T-helper 17 cell (primary cell): ENCODE data around the gene LRRC42. TPM values are rescaled to one million over a fixed set of nuclear protein-coding genes. Genes with fewer than 3 reads are reported as not detected.
"Not testable (repeated sequence)": the region's sequence is repeated elsewhere in the genome, so short reads cannot be mapped to it uniquely, and the experiment has no call there.

Source experiments
- ATAC-seq: fragments of 150-1000 bp; cut with Tn5 transposase; 2 replicates; pipeline ENCODE4 v1.10.0; 2021; ENCODE audit warnings: mild to moderate bottlenecking, moderate library complexity
- DNase-seq, 3 donors: peaks; one replicate each; pipeline versions ENCODE4 v3.0.0 to v3.0.0-alpha.2; 2020 to 2021
- H3K9me3 ChIP-seq: one replicate; pipeline ENCODE4 v1.7.0; 2013; ENCODE audit warnings: low read length, mild to moderate bottlenecking; ENCODE audit not compliant: control insufficient read depth, poor library complexity, severe bottlenecking
- H3K27ac Mint-ChIP-seq: one replicate; pipeline ENCODE4 v1.8.0; 2022; ENCODE audit warnings: mild to moderate bottlenecking, moderate library complexity, mixed read lengths
- H3K27me3 Mint-ChIP-seq: one replicate; pipeline ENCODE4 v1.8.0; 2022; ENCODE audit warnings: mixed read lengths
- H3K36me3 Mint-ChIP-seq: one replicate; pipeline ENCODE4 v1.8.0; 2022; ENCODE audit warnings: low read depth, mixed read lengths
- H3K4me1 Mint-ChIP-seq: one replicate; pipeline ENCODE4 v1.8.0; 2022; ENCODE audit warnings: mild to moderate bottlenecking, mixed read lengths
- H3K4me3 Mint-ChIP-seq: one replicate; pipeline ENCODE4 v1.8.0; 2022; ENCODE audit warnings: mild to moderate bottlenecking, moderate library complexity, mixed read lengths
- total RNA-seq, 4 donors: library from RNA in 2 of 4; stranded (reverse) in 2 of 4; gene quantifications; one replicate each; pipeline ENCODE4 v1.2.3 and lab custom pipeline; 2022 to 2026

The LRRC42 gene
- total RNA-seq, 2 donors from 2014 or later = 5.8 to 7.4 TPM

GRCh38 chr1:53964109-53964508 is 18.0 kb downstream of the LRRC42 start:
- Mint-ChIP-seq H3K27me3 (no peaks in the 10 kb centered on the region), H3K27ac (peak overlapping the region; percentile 83), H3K36me3 (peaks cover 13% of the 10 kb centered on the region), H3K4me3 (no peak overlapping the region), H3K4me1 (peaks cover 4% of the 10 kb centered on the region)
- DNase-seq = no peak
- H3K9me3 ChIP-seq = no peaks in the 10 kb centered on the region
- ATAC-seq = no peak

- Mint-ChIP-seq H3K4me1 (peaks cover 4% of the 10 kb centered on the region), H3K27me3 (no peaks in the 10 kb centered on the region), H3K4me3 (no peak overlapping the region), H3K36me3 (peaks cover 13% of the 10 kb centered on the region), H3K27ac (no peak overlapping the region)
- no peaks in the 10 kb centered on the region for H3K9me3 ChIP-seq
- no peak for DNase-seq
- ATAC-seq = no peak
These were observed 20.6 kb downstream of the LRRC42 start for GRCh38 chr1:53966794-53967193.

- H3K27me3 Mint-ChIP-seq = no peaks in the 10 kb centered on the region
- ATAC-seq = no peak
- no peak overlapping the region for H3K27ac Mint-ChIP-seq
- H3K9me3 ChIP-seq = no peaks in the 10 kb centered on the region
- H3K4me1 Mint-ChIP-seq = peaks cover 4% of the 10 kb centered on the region
- no peak overlapping the region for H3K4me3 Mint-ChIP-seq
- DNase-seq = no peak
- peaks cover 13% of the 10 kb centered on the region for H3K36me3 Mint-ChIP-seq
These were observed 21.4 kb downstream of the LRRC42 start for GRCh38 chr1:53967409-53968124.

- Mint-ChIP-seq H3K27ac (no peak overlapping the region), H3K36me3 (peaks cover 18% of the 10 kb centered on the region), H3K4me1 (peaks cover 4% of the 10 kb centered on the region), H3K27me3 (no peaks in the 10 kb centered on the region), H3K4me3 (no peak overlapping the region)
- no peak for ATAC-seq
- no peaks in the 10 kb centered on the region for H3K9me3 ChIP-seq
- DNase-seq = no peak
These were observed 22.0 kb downstream of the LRRC42 start for GRCh38 chr1:53968125-53968513.

GRCh38 chr1:53969323-53969722 is 23.2 kb downstream of the LRRC42 start:
- not testable (repeated sequence) for H3K27me3 Mint-ChIP-seq, ATAC-seq, H3K4me3 Mint-ChIP-seq, DNase-seq, H3K27ac Mint-ChIP-seq, H3K4me1 Mint-ChIP-seq, H3K9me3 ChIP-seq
- peaks cover 12% of the 10 kb centered on the region for H3K36me3 Mint-ChIP-seq

GRCh38 chr1:53971718-53972117 is 25.6 kb downstream of the LRRC42 start:
- no peaks in the 10 kb centered on the region for H3K27me3 Mint-ChIP-seq
- peaks cover 14% of the 10 kb centered on the region for H3K36me3 Mint-ChIP-seq
- no peak overlapping the region for H3K4me3 Mint-ChIP-seq
- ATAC-seq (no peak), DNase-seq (no peak)
- H3K4me1 Mint-ChIP-seq = peaks cover 2% of the 10 kb centered on the region
- no peak overlapping the region for H3K27ac Mint-ChIP-seq
- H3K9me3 ChIP-seq = no peaks in the 10 kb centered on the region

GRCh38 chr1:53975861-53976260 is 29.7 kb downstream of the LRRC42 start:
- peaks cover 7% of the 10 kb centered on the region for H3K4me1 Mint-ChIP-seq
- no peaks in the 10 kb centered on the region for H3K9me3 ChIP-seq
- H3K4me3 Mint-ChIP-seq = no peak overlapping the region
- no peak for DNase-seq
- ATAC-seq = no peak
- H3K27ac Mint-ChIP-seq = no peak overlapping the region
- peaks cover 14% of the 10 kb centered on the region for H3K36me3 Mint-ChIP-seq
- H3K27me3 Mint-ChIP-seq = peaks cover 17% of the 10 kb centered on the region

GRCh38 chr1:53979712-53980450 is 33.7 kb downstream of the LRRC42 start:
- Mint-ChIP-seq H3K4me1 (peaks cover 10% of the 10 kb centered on the region), H3K4me3 (no peak overlapping the region), H3K27ac (peak overlapping the region; percentile 75), H3K36me3 (peaks cover 9% of the 10 kb centered on the region), H3K27me3 (peaks cover 17% of the 10 kb centered on the region)
- ATAC-seq = no peak
- no peaks in the 10 kb centered on the region for H3K9me3 ChIP-seq
- no peak for DNase-seq

- peaks cover 5% of the 10 kb centered on the region for H3K36me3 Mint-ChIP-seq
- DNase-seq (no peak), ATAC-seq (no peak)
- H3K27ac Mint-ChIP-seq = no peak overlapping the region
- no peak overlapping the region for H3K4me3 Mint-ChIP-seq
- no peaks in the 10 kb centered on the region for H3K9me3 ChIP-seq
- peaks cover 12% of the 10 kb centered on the region for H3K4me1 Mint-ChIP-seq
- H3K27me3 Mint-ChIP-seq = peaks cover 17% of the 10 kb centered on the region
These were observed 35.1 kb downstream of the LRRC42 start for GRCh38 chr1:53981220-53981619.

- peaks cover 22% of the 10 kb centered on the region for H3K4me1 Mint-ChIP-seq
- peaks cover 5% of the 10 kb centered on the region for H3K36me3 Mint-ChIP-seq
- ATAC-seq = no peak
- no peaks in the 10 kb centered on the region for H3K9me3 ChIP-seq
- no peak overlapping the region for H3K4me3 Mint-ChIP-seq
- peak overlapping the region; percentile 27 for H3K27ac Mint-ChIP-seq
- no peak for DNase-seq
- H3K27me3 Mint-ChIP-seq = peaks cover 17% of the 10 kb centered on the region
These were observed 36.0 kb downstream of the LRRC42 start for GRCh38 chr1:53982034-53982762.

GRCh38 chr1:53982763-53983104 is 36.6 kb downstream of the LRRC42 start:
- no peaks in the 10 kb centered on the region for H3K9me3 ChIP-seq
- DNase-seq = no peak
- H3K4me3 Mint-ChIP-seq = no peak overlapping the region
- no peak for ATAC-seq
- peaks cover 5% of the 10 kb centered on the region for H3K36me3 Mint-ChIP-seq
- H3K27me3 Mint-ChIP-seq = peaks cover 17% of the 10 kb centered on the region
- H3K4me1 Mint-ChIP-seq = peaks cover 22% of the 10 kb centered on the region
- H3K27ac Mint-ChIP-seq = peak overlapping the region; percentile 27

GRCh38 chr1:53984726-53985125 is 38.6 kb downstream of the LRRC42 start:
- ATAC-seq = no peak
- no peak overlapping the region for H3K27ac Mint-ChIP-seq

GRCh38 chr1:53986458-53986857 is 40.3 kb downstream of the LRRC42 start:
- H3K27ac Mint-ChIP-seq = no peak overlapping the region
- H3K36me3 Mint-ChIP-seq = no peaks in the 10 kb centered on the region
- H3K9me3 ChIP-seq = no peaks in the 10 kb centered on the region
- H3K27me3 Mint-ChIP-seq = no peaks in the 10 kb centered on the region
- peaks cover 17% of the 10 kb centered on the region for H3K4me1 Mint-ChIP-seq
- peak overlapping the region; percentile 25 for H3K4me3 Mint-ChIP-seq
- ATAC-seq = peak; percentile 28
- no peak for DNase-seq

More at GRCh38 chr1:53984726-53985125, 38.6 kb downstream of the LRRC42 start:
- no peak for DNase-seq
- no peak overlapping the region for H3K4me3 Mint-ChIP-seq
- H3K36me3 Mint-ChIP-seq = peaks cover under 1% of the 10 kb centered on the region
- H3K27me3 Mint-ChIP-seq = peaks cover under 1% of the 10 kb centered on the region
- H3K9me3 ChIP-seq = no peaks in the 10 kb centered on the region
- H3K4me1 Mint-ChIP-seq = peaks cover 18% of the 10 kb centered on the region
